ENCODE data around the gene KAT5. TPM values are rescaled to one million over a fixed set of nuclear protein-coding genes. Genes with fewer than 3 reads are reported as not detected.

KAT5 gene
- total and polyA plus RNA-seq, 2 of the 13 experiments (the other 11 are each of a cell fraction or from before 2014, with no cell fraction given), result 35.2 to 48.3 TPM

DNA sequence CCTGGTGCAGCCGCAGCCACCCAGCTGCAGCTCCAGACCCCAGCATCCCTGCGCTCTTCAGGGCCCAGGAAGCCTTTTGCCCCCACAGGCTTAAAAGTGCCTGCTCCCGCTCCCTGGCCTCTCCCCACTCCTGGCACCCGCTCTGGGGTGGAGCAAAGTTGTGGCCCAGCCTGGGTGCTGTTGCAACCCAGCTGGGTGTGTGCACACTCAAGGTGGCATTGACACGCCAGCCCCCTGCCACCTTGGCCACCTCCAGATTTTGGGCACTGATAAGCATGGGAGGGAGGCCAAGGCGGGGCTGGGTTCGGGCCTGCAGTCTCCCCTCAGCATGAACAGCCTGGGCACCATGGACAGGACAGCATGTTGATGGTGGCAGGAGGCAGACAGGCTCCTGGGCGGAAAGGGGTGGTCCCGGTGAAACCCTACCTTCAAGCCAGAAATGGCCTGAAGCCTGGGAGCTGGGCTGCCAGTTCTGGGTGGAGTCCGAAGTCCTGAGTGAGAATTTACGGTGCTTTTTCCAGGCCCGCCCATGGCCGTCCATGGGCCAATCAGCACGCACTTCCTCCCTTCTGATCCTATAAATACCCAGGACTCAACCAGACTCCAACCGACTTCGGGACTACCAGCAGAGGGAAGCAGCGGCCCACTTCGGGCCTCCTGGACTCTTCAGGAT, 32.1 kb downstream of the KAT5 start (continued):
- peak; percentile 18; the same call in 1 of the 2 replicates for TF ChIP-seq RXRA (CRISPR knock-in tag; IDR thresholded peaks at IDR 0.05)
- peak; percentile 53 for TF ChIP-seq ELF3 (CRISPR knock-in tag; IDR thresholded peaks at IDR 0.05)
- TF ChIP-seq, protein P1, sequence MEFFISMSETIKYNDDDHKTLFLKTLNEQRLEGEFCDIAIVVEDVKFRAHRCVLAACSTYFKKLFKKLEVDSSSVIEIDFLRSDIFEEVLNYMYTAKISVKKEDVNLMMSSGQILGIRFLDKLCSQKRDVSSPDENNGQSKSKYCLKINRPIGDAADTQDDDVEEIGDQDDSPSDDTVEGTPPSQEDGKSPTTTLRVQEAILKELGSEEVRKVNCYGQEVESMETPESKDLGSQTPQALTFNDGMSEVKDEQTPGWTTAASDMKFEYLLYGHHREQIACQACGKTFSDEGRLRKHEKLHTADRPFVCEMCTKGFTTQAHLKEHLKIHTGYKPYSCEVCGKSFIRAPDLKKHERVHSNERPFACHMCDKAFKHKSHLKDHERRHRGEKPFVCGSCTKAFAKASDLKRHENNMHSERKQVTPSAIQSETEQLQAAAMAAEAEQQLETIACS (CRISPR knock-in tag; IDR thresholded peaks at IDR 0.05), result no peak
- no peak for TF ChIP-seq LRRFIP1 (CRISPR knock-in tag; conservative IDR thresholded peaks at IDR 0.05)
- no peak for TF ChIP-seq ZSCAN22 (CRISPR knock-in tag; IDR thresholded peaks at IDR 0.05)
- no peak for TF ChIP-seq ZNF333 (CRISPR knock-in tag; IDR thresholded peaks at IDR 0.05; ENCODE audit: borderline replicate concordance)
- TF ChIP-seq ZNF788 (CRISPR knock-in tag; IDR thresholded peaks at IDR 0.05; ENCODE audit: borderline replicate concordance), result peak; percentile 65; the same call in 1 of the 2 replicates
- TF ChIP-seq ZFY (CRISPR knock-in tag; IDR thresholded peaks at IDR 0.05), result 0 out of 2 replicates have a peak, but pooled peaks have one; percentile 16
- no peak for TF ChIP-seq GATA4 (IDR thresholded peaks at IDR 0.05; ENCODE audit: borderline replicate concordance, low read depth)
- TF ChIP-seq GMEB1 (CRISPR knock-in tag; IDR thresholded peaks at IDR 0.05; ENCODE audit: borderline replicate concordance), result 0 out of 2 replicates have a peak, but pooled peaks have one; percentile 26
- TF ChIP-seq ELF4 (CRISPR knock-in tag; IDR thresholded peaks at IDR 0.05; ENCODE audit: borderline replicate concordance), result peak; percentile 52; the same call in 1 of the 2 replicates
- TF ChIP-seq ZNF816 (CRISPR knock-in tag; IDR thresholded peaks at IDR 0.05; ENCODE audit: borderline replicate concordance), result no peak
- no peak for TF ChIP-seq GLI4 (CRISPR knock-in tag; IDR thresholded peaks at IDR 0.05; ENCODE audit: borderline replicate concordance)
- TF ChIP-seq CC2D1A (CRISPR knock-in tag; IDR thresholded peaks at IDR 0.05), result no peak
- peak; percentile 88 for TF ChIP-seq SMC3 (IDR thresholded peaks at IDR 0.05; ENCODE audit: low read length)
- 0 out of 2 replicates have a peak, but pooled peaks have one; percentile 28 for TF ChIP-seq IRF9 (CRISPR knock-in tag; IDR thresholded peaks at IDR 0.05; ENCODE audit: borderline replicate concordance)
- TF ChIP-seq NFYB (CRISPR knock-in tag; IDR thresholded peaks at IDR 0.05), result peak; percentile 63
- TF ChIP-seq ZKSCAN5 (CRISPR knock-in tag; IDR thresholded peaks at IDR 0.05), result no peak
- no peak for TF ChIP-seq ZFP82 (CRISPR knock-in tag; IDR thresholded peaks at IDR 0.05; ENCODE audit: borderline replicate concordance)
- peak; percentile 66; the same call in 1 of the 2 replicates for TF ChIP-seq ZNF772 (CRISPR knock-in tag; IDR thresholded peaks at IDR 0.05)
- TF ChIP-seq CBX5 (CRISPR knock-in tag; IDR thresholded peaks at IDR 0.05; ENCODE audit: borderline replicate concordance), result no peak
- no peak for TF ChIP-seq ARHGAP35 (CRISPR knock-in tag; IDR thresholded peaks at IDR 0.05; ENCODE audit: borderline replicate concordance)
- no peak for TF ChIP-seq NFIC (IDR thresholded peaks at IDR 0.05; ENCODE audit: low read length)
- no peak for TF ChIP-seq TAF1 (CRISPR knock-in tag; IDR thresholded peaks at IDR 0.05)
- no peak for TF ChIP-seq ZNF589 (CRISPR knock-in tag; conservative IDR thresholded peaks at IDR 0.05)
